HFF-Myc (cell line): ENCODE measurements around the gene OR6B3.
"Not testable (repeated sequence)": the region's sequence is repeated elsewhere in the genome, so short reads cannot be mapped to it uniquely, and the experiment has no call there.

Experiments used
- DNase-seq: peaks from one replicate; pipeline ENCODE4 v3.0.0-alpha.2; 2011; ENCODE audit warnings: low read depth; ENCODE audit errors: extremely low read depth
- H3K4me3 ChIP-seq: replicated peaks from 2 replicates; pipeline ENCODE4 v1.5.1; 2011; ENCODE audit warnings: low read depth, mild to moderate bottlenecking, control low read depth, low read length
- CTCF ChIP-seq: IDR thresholded peaks from 2 replicates; pipeline ENCODE4 v1.5.1; 2012; ENCODE audit warnings: mild to moderate bottlenecking, low read depth, low read length, control low read depth; ENCODE audit errors: missing control alignments

OR6B3 gene

DNA sequence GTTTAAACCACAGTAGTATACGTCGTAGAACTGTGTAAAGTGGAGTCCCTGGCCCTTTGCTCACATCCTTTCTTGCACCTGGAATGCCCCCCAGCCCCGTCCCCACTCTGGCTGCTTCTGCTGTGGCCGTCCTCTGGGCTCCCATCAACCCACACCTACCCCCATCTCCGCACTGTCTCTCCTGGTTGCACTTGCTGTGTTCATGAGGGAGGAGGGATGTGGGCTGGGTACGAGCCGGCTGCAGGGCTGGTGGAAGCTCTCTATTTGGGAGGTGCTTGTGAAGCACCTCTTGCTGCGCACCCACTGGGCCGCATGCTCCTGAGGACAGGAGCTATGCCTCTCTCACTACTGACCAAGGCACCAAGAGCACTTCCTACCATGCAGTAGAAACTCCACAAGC, 5.1 kb downstream of the OR6B3 start:
- TF ChIP-seq CTCF, result no peak
- DNase-seq, result no peak
- H3K4me3 ChIP-seq, result no peak overlapping the region

DNA sequence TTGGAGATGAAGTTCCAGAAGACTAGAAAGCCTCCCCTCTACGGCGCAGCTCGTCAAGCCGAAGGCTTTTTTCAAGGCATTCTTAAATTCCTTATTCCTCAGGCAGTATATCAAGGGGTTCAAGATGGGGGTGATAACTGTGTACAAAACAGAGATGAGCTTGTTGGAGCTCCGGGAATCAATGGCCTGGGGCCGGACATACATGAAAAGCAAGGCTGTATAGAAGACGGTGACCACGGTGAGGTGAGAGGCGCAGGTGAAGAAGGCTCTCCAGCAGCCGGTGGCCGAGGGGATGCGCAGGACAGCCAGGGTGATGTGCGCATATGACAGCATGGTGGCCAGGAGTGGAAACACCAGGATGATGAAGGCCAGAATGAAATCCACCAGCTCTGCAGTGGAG, 8.2 kb downstream of the OR6B3 start:
- no peak for DNase-seq
- no peak for TF ChIP-seq CTCF
- H3K4me3 ChIP-seq, result no peak overlapping the region

DNA sequence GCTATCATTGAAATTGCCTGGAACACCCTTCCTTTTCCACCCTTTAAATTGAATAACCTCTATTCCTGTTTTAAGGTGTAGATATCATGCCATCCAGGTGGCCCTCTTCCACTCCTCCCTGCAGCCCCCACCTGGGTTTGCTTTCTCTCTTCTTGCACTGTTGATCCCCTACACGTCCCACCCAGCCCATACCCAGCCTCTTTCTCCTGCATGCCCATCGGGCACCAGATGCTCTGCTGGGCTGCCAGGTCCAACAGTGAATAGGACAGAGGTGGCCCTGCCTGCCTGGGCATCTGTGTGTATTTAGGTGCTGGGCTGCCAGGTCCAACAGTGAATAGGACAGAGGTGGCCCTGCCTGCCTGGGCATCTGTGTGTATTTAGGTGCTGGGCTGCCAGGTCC, 9.2 kb downstream of the OR6B3 start:
- DNase-seq, H3K4me3 ChIP-seq: not testable (repeated sequence)

DNA sequence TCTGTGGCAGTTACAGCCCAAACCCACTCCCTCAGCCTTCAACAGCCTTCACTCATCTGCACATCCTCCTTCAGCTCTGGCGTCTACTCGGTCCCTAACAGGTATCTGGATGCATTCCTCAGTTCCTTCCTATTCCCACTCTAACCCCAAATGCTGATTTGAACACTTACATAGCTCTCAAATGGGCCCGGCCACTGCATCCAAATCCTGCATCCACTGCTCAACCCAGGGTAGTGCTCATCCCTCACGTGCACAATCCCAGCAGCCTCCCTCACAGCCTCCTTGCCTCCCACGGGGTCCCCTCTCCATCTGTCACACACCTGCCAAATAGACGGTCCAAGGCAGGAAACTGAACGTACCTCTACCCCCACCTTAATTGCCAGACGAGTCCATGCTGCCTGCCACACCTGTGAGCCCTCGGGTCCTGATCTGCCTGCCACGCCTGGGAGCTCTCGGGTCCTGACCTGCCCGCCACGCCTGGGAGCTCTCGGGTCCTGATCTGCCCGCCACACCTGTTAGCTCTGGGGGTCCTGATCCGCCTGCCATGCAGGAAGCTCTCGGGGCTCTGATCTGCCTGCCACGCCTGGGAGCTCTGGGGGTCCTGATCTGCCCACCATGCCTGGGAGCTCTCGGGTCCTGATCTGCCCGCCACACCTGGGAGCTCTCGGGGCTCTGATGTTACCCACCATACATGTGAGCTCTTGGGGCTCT, 9.9 kb downstream of the OR6B3 start:
- H3K4me3 ChIP-seq, result no peak overlapping the region
- DNase-seq, result no peak
- no peak for TF ChIP-seq CTCF

- DNase-seq, result no peak
- no peak overlapping the region for H3K4me3 ChIP-seq
- no peak for TF ChIP-seq CTCF
Observed at GRCh38 chr2:240042740-240043139, 10.6 kb downstream of the OR6B3 start.

GRCh38 chr2:240041363-240041762, 12.0 kb downstream of the OR6B3 start:
- no peak overlapping the region for H3K4me3 ChIP-seq
- no peak for TF ChIP-seq CTCF
- DNase-seq, result no peak

DNA sequence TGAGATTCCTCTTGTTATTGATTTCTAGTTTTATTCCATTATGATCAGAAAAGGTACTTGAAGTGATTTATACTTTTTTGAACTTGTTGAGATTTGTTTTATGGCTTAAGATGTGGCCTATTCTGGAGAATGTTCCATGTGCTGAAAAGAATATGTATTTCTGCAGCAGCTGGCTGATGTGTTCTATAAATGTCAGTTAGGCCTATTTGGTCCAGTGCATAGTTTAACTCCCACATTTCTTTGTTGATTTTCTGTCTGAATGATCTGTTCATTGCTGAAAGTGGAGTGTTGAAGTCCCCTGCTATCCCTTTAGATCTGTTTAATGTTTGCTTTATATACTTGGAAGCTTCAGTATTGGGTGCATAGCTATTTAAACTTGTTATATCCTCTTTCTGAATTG, 16.0 kb downstream of the OR6B3 start:
- DNase-seq, result no peak
- no peak overlapping the region for H3K4me3 ChIP-seq
- no peak for TF ChIP-seq CTCF
